Ovary (tissue), 9 donors: ENCODE results near the gene RAB22A. TPM values are rescaled to one million over a fixed set of nuclear protein-coding genes. Genes with fewer than 3 reads are reported as not detected.
A peak's percentile ranks its signal among the peaks of the same experiment; 100 is the strongest.

ENCODE experiments used
- DNase-seq, 5 donors: peaks; one replicate each; pipeline ENCODE4 v3.0.0-alpha.2; 2019 to 2020
- H3K27ac ChIP-seq, 2 donors: fragments of 200-600 bp; one replicate each; pipeline versions ENCODE4 v1.5.1 to v1.8.0; 2019 to 2022
- H3K27me3 ChIP-seq: fragments of 200-600 bp; one replicate; pipeline ENCODE4 v1.8.0; 2022
- H3K36me3 ChIP-seq: fragments of 200-600 bp; sonication (generic); one replicate; pipeline ENCODE4 v1.5.1; 2019
- H3K4me1 ChIP-seq: one replicate; pipeline ENCODE4 v1.8.1; 2013; ENCODE audit warnings: mild to moderate bottlenecking, moderate library complexity; ENCODE audit not compliant: insufficient read depth
- H3K4me3 ChIP-seq: fragments of 200-600 bp; sonication (generic); one replicate; pipeline ENCODE4 v1.5.1; 2017
- H3K9me3 ChIP-seq, 2 donors: fragments of 200-600 bp in 1 of 2; sonication (generic) in 1 of 2; one replicate each; pipeline versions ENCODE4 v1.5.1 to v1.8.1; 2013 to 2019; ENCODE audit warnings: mild to moderate bottlenecking in 1 of 2, moderate library complexity in 1 of 2
- CTCF ChIP-seq, 3 donors: fragments of 450-650 bp in 2 of 3; fragments of 200-600 bp in 1 of 3; IDR thresholded peaks; one replicate each; pipeline versions ENCODE4 v1.5.1 to v1.8.0; 2016 to 2022; ENCODE audit warnings: antibody characterized with exemption in 3 of 3, mild to moderate bottlenecking in 1 of 3
- EP300 ChIP-seq: sonication (generic); formaldehyde crosslinking; IDR thresholded peaks from one replicate; pipeline ENCODE4 v1.6.1; 2017; ENCODE audit warnings: antibody characterized with exemption
- POLR2A ChIP-seq: fragments of 450-650 bp; IDR thresholded peaks from one replicate; pipeline ENCODE4 v1.6.1; 2017; ENCODE audit warnings: antibody characterized with exemption, mild to moderate bottlenecking, moderate library complexity
- WGBS, 3 donors: extraction: QIAGEN DNeasy Blood & Tissue Kit in 1 of 3; methylation state at CpG; one replicate each; pipeline versions ENCODE4 v1.1.5 to v1.1.7; 2013 to 2017; 5-methylcytosine and 5-hydroxymethylcytosine counted together
- intact Hi-C, 4 donors: fragments of 100-400 bp; cut with DNase I; formaldehyde crosslinking; loops; one replicate each; pipeline versions ENCODE4 v1.11.0 to v1.15.1; 2022 to 2023
- polyA plus RNA-seq, 2 donors: library from polyadenylated mRNA; stranded (reverse); fragments of 200-250 nt in 1 of 2; fragments of 350-450 nt in 1 of 2; fragmentation: Illumina TruSeq in 1 of 2; extraction: RNeasy Lipid Tissue Mini Kit (QIAGEN cat#74804) in 1 of 2; gene quantifications; one replicate each; pipeline ENCODE4 v1.2.3, GENCODE V29; 2013 to 2014
- total RNA-seq, 7 donors: library from RNA; depleted of rRNA in 2 of 7; stranded (reverse); fragments of >200 nt in 2 of 7; fragmentation: NEBNext Ultra II Directional in 3 of 7; extraction: Animal tissue kit (Norgen Biotek cat#: 25700) in 3 of 7; gene quantifications; one replicate each; pipeline versions ENCODE4 v1.1.0 to v1.2.4, GENCODE V29; 2016 to 2023
- donor health status: DM: no; HTN: no; CAD: no; lungs with moderate emphysema.
- donor health status: DM: no; HTN: no; CAD: no.
- donor health status: Bipolar disorder and iron deficiency.
- donor health status: DM: yes; HTN: yes; CAD: no.
- donor health status: DM: no; HTN: no; CAD: no.
- donor health status: DM: yes; HTN: yes; CAD: no.

The RAB22A gene
- total and polyA plus RNA-seq, 9 donors = 6.3 to 25.1 (median 17.9) TPM

- intact Hi-C loops = no loop called here
- no peaks in the 10 kb centered on the region for H3K36me3 ChIP-seq
- WGBS, 3 donors = 89 to 91% (median 89%) methylated on average over 11 of the region's 11 CpGs
- DNase-seq = no peak
- no peaks in the 10 kb centered on the region for H3K9me3 ChIP-seq
- peaks cover 4% of the 10 kb centered on the region for H3K4me1 ChIP-seq
- H3K27ac ChIP-seq = no peak overlapping the region
- no peak overlapping the region for H3K4me3 ChIP-seq
- H3K27me3 ChIP-seq = no peaks in the 10 kb centered on the region
- no peak for TF ChIP-seq CTCF (IDR thresholded peaks at IDR 0.05)
These were observed 2.9 kb upstream of the RAB22A start for GRCh38 chr20:58306421-58307261.

GRCh38 chr20:58307270-58307669 is 2.2 kb upstream of the RAB22A start:
- Histone ChIP-seq H3K27me3 (no peaks in the 10 kb centered on the region), H3K4me1 (peaks cover 4% of the 10 kb centered on the region), H3K9me3 (no peaks in the 10 kb centered on the region), H3K27ac (no peak overlapping the region), H3K36me3 (no peaks in the 10 kb centered on the region), H3K4me3 (no peak overlapping the region)
- intact Hi-C loops = no loop called here
- DNase-seq = no peak
- whole genome bisulfite sequencing, 3 donors = 90 to 93% (median 92%) methylated on average over 7 of the region's 7 CpGs
- TF ChIP-seq EP300 = no peak
- no peak for TF ChIP-seq CTCF (IDR thresholded peaks at IDR 0.05)
- TF ChIP-seq POLR2A = no peak

- Histone ChIP-seq H3K36me3 (no peaks in the 10 kb centered on the region), H3K4me3 (peak overlapping the region; percentile 76), H3K27me3 (no peaks in the 10 kb centered on the region), H3K27ac (no peak overlapping the region), H3K9me3 (no peaks in the 10 kb centered on the region), H3K4me1 (peaks cover 4% of the 10 kb centered on the region)
- DNase-seq = no peak
- intact Hi-C loops = no loop called here
- no peak for TF ChIP-seq CTCF (IDR thresholded peaks at IDR 0.05)
- no peak for TF ChIP-seq POLR2A
- no peak for TF ChIP-seq EP300
- WGBS, 3 donors = 55 to 61% (median 60%) methylated on average over 9 of the region's 9 CpGs
These were observed 1.2 kb upstream of the RAB22A start for GRCh38 chr20:58308290-58308679.

- 10 to 11% (median 11%) methylated on average over 24 to 41 of the region's 41 CpGs for WGBS, 3 donors
- H3K27ac ChIP-seq = peak overlapping the region; percentile 3 to 8
- TF ChIP-seq CTCF (IDR thresholded peaks at IDR 0.05) (no peak), EP300 (no peak), POLR2A (no peak)
These were observed 611 bp upstream of the RAB22A start for GRCh38 chr20:58308680-58309527.

More at GRCh38 chr20:58308680-58309527, 611 bp upstream of the RAB22A start:
- intact Hi-C loops = no loop called here
- no peaks in the 10 kb centered on the region for H3K9me3 ChIP-seq
- H3K27me3 ChIP-seq = no peaks in the 10 kb centered on the region
- peak overlapping the region; percentile 76 for H3K4me3 ChIP-seq
- H3K4me1 ChIP-seq = peaks cover 4% of the 10 kb centered on the region
- H3K36me3 ChIP-seq = no peaks in the 10 kb centered on the region
- DNase-seq = peak; percentile 65 to 83 (median 81)
